ENCODE measurements around the gene POFUT1. TPM values are rescaled to one million over a fixed set of nuclear protein-coding genes. Genes with fewer than 3 reads are reported as not detected.
"Not testable (repeated sequence)": the region's sequence is repeated elsewhere in the genome, so short reads cannot be mapped to it uniquely, and the experiment has no call there.

Gene POFUT1
- total RNA-seq (2014; rRNA removed; shearing (Covaris generic)): 76.5 and 111 TPM in 2 replicates

DNA sequence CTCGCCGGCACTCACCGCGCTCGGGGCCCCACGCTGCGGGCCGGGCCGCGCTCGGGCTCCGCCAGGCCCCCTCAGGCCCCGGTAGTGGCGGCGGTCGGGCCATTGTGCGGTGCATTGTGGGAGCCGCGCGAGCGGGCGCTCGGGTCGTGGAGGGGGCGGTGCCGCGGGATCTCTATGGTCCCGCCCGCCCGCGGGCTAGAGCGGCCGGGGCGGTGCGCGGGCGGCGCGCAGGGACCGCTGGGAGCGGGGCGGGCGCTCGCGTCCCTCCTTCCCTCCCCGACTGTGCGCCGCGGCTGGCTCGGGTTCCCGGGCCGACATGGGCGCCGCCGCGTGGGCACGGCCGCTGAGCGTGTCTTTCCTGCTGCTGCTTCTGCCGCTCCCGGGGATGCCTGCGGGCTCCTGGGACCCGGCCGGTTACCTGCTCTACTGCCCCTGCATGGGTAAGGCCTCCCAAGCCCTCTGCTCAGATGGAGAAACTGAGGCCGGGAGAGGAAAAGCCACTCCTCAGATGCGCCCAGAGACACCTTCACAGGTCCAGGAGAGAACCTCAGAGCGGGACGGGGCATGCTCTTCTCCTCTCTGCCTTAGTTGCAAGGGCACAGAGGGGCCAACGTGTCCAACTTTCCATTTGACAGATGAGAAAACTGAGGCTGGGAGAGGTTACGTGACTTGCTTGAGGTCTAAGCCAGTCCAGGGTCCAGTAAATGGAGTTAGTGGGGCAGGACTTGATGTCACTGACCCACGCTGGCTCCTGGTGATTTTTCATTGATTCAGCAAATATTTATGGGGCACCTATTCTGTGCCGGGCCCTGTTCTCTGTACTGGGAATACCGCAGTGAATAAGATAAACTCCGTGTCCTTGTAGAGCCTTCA lies at the start of gene POFUT1, which contains the start of gene PLAGL2:
TSS of gene POFUT1 (plus strand) at position 255 of the 873 bp plus-strand sequence. CDS start at position 317, 62 bp downstream.
TSS of gene PLAGL2 (minus strand) at position 118 of the 873 bp plus-strand sequence. CDS start 5,565 bp downstream, outside the sequence.
- DNase-seq (ENCODE audit: low read depth): peak; percentile 87

- DNase-seq (ENCODE audit: low read depth): no peak
Observed at GRCh38 chr20:32158351-32158750, 49.3 kb upstream of the POFUT1 start.

DNA sequence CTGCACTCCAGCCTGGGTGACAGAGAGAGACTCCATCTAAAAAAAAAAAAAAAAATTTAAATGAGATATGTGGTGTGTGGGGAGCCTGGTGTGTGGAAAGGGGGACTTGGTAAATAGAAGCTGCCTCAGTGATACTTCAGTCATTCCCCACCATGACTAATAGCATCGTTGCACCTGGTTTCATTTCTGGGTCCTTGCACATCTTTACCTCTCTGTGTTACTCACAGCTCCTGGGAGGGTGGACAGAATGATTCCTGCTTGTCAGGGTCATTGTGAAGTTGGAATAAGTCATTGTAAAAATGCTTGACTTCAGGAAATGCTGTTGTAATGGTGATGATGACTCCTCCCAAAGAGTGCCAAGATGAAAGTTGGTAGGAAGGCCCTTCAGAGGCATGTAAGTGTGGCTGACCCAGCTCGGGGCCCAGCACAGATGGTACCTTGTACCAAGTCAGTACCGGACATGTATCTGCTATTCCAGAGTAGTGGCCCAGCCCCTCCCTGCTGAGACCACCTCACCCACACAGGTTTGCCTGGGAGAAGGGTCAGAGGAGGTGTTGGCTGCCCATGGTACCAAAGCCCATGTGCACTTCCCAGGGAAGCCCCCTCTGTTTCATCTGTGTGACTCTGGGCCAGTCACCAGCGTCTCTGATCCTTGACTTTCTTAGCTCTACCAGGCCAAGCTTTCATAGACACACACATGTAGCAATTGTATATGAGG lies 48.6 kb upstream of the POFUT1 start:
- no peak for DNase-seq (ENCODE audit: low read depth)

GRCh38 chr20:32159766-32160221 lies 47.9 kb upstream of the POFUT1 start:
- DNase-seq (ENCODE audit: low read depth): no peak

- no peak for DNase-seq (ENCODE audit: low read depth)
Observed at GRCh38 chr20:32160341-32160740, 47.3 kb upstream of the POFUT1 start.

DNA sequence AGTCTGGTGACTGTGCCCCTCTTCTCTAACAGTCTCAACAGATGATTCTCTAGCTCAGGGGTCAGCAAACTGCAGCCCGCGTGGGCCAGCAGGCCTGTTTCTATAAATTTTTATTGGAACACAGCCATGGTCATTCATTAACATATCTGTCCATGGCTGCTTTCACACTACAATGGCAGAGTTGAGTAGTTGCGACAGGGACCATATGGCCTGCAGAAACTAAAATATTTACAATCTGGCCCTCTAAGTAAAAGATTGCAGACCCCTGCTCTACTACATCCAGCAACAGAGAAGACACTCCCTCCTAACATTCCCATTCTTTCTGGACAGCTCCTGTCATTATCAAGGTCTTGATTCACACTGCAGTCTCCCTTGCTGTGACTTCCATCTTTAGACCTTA lies 45.3 kb upstream of the POFUT1 start:
- no peak for DNase-seq (ENCODE audit: low read depth)

DNA sequence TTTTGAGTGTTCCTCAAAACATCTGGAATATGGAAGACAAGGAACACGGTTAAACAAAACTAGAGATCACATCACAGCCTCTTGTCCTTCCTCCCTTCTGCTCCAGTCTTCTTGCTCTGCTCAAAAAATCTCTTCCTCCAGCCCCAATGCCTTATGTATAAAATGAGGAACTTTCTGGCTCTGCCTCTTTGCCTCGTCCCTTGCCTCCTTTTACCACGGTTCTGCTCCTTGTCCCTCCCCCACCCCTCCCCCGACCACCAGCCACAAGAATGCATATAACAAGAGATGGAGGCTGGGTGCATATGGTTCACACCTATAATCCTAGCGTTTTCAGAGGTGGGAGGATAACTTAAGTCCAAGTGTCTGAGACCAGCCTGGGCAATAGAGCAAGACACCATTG lies 43.7 kb upstream of the POFUT1 start:
- no peak for DNase-seq (ENCODE audit: low read depth)

DNA sequence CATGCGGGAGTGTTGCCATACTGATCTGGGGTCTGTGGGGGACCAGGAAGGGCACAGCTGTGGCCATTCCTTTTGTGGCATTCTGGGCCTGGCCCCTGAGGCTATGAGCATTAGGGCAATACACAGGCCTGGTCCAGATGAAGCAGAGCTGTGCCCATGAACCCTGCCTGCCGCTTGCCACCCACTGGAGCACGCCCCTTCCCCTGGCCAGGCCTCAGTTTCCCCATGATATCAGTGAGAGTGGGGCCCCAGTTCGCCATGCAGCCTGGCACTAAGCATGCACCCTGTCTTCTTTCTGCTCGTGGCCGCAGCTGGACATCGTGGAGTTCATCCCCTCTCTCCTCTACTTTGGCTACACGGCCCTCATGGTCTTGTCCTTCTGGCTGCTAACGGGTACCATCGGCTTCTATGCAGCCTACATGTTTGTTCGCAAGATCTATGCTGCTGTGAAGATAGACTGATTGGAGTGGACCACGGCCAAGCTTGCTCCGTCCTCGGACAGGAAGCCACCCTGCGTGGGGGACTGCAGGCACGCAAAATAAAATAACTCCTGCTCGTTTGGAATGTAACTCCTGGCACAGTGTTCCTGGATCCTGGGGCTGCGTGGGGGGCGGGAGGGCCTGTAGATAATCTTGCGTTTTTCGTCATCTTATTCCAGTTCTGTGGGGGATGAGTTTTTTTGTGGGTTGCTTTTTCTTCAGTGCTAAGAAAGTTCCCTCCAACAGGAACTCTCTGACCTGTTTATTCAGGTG lies 42.5 kb upstream of the POFUT1 start:
- DNase-seq (ENCODE audit: low read depth): no peak

DNA sequence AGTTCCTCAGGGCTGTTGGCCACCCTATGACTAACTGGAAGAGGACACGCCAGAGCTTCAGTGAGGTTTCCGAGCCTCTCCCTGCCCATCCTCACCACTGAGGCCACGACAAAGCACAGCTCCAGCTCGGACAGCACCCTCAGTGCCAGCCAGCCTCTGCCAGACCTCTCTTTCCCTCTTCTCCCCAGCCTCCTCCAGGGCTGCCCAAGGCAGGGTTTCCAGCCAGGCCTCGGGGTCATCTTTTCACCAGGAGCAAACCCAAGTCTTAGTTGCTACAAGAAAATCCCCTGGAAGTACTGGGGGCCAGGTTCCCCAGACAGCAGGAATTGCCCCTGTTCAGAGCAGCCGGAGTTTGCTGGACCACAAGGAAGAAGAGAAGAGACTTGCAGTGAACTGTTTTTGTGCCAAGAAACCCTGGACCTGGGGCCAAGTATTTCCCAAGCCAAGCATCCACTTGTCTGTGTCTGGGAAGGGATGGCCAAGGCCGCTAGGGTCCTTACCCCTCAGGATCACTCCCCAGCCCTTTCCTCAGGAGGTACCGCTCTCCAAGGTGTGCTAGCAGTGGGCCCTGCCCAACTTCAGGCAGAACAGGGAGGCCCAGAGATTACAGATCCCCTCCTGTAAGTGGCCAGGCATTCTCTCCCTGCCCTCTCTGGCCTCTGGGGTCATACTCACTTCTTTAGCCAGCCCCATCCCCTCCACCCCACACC lies 41.7 kb upstream of the POFUT1 start:
- DNase-seq (ENCODE audit: low read depth): no peak

DNA sequence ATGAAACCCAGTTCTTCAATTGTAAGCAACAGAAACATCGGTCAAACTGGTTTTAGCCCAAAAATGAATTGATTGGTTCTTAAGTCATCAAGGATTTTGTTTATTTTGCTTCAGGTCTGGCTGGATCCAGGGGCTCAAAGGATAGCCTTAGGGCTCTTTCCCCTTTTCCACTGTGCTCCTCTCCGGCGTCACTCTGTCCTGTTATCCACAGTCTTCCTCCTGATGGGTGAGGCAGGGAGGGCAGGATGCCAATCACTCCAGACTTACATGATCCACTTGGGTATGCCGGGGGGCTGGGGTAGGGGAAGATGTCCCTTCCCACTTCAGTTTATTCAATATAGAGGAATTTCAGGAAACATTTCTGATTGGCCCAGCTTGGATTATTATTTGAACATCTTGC lies 40.1 kb upstream of the POFUT1 start:
- no peak for DNase-seq (ENCODE audit: low read depth)

GRCh38 chr20:32168184-32168910 lies 39.3 kb upstream of the POFUT1 start:
- peak; percentile 78 for DNase-seq (ENCODE audit: low read depth)

DNA sequence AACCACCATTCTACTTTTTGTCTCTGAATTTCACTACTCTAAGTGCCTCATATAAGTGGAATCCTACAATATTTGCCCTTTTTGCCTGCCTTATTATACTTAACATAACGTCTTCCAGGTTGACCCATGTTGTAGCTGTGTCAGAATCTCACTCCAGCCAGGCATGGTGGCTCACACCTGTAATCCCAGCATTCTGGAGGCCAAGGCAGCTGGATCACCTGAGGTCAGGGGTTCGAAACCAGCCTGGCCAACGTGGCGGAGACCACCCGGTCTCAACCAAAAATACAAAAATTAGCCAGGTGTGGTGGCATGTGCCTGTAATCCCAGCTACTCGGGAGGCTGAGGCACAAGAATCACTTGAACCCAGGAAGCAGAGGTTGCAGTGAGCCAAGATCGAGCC lies 30.0 kb upstream of the POFUT1 start:
- not testable (repeated sequence) for DNase-seq (ENCODE audit: low read depth)

GRCh38 chr20:32179515-32179914 lies 28.2 kb upstream of the POFUT1 start:
- no peak for DNase-seq (ENCODE audit: low read depth)

GRCh38 chr20:32179934-32180333 lies 27.7 kb upstream of the POFUT1 start:
- DNase-seq (ENCODE audit: low read depth): no peak

DNA sequence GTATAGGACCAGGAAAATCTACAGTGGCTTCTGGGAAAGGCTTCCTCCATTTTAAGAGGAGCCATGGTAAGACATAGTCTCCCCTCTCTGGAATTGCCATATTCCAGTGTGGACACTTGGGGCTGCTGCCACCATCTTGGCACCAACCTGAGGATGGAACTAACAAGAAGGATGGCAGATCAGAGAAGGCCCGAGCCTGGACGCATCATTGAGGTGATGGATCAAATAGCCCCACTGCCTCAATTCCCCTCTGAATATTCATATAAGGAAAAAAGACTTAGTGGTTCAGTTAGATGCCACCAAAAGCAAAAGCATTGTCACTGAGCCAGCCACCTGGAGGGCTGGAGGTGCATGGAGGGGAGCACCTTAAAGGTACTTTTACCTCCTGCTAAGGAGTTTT lies 26.1 kb upstream of the POFUT1 start:
- no peak for DNase-seq (ENCODE audit: low read depth)

DNA sequence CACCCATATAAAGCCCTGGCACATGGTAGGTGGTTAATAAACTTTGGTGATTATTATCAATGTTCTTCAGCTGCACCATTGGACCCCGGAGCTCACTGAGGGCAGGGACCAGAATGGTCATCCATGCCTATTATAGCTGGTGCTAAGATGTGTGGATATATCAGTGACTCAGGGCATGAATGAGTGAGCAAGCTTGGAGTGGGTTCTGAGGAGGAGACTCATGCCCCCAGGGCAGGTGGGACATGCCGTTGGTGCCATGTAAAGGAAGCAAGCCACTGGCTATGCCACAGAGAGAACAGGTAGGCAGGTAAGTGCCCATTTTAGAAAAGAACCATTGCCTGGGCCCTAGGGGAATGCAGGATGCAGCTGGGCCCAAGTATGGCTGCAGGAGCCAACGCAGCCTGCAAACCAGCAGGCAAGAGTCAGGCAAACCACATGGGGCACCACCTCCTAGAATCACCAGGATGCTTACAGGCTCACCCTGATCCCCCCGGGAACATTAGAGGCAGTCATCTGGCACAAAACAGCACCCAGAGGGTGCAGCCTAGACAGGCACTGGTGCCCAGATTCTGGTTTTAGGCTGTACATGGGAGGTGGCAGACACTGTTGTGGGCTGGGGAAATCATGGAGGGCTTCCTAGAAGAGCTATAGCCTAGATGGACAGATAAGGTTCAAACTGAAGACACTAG lies 23.6 kb upstream of the POFUT1 start:
- peak; percentile 34 for DNase-seq (ENCODE audit: low read depth)

DNA sequence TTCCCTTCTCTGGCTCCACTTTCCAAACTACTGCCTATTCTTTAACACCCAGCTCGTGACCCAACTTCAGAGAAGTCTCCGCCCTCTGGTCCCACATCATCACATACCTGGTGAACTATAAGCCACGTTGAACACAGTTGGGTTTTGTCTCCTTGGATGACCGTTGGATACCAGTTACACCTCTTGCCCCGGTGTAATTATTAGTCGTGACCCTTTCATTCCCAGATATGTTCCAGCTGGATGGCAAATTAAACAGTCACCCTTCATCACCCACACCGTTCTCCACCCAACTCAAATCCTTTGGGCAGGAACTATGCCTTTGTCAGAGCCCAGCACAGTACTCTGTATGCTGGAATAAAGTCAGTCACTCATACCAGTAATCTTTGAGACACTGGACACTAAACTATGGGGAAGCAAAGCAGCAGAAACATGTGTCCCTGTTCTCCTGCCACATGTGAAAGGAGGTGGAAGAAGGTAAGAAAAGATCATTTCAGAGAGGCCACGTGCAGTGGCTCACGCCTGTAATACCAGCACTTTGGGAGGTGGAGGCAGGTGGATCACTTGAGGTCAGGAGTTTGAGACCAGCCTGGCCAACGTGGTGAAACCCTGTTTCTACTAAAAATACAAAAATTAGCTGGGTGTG lies 22.6 kb upstream of the POFUT1 start:
- DNase-seq (ENCODE audit: low read depth): no peak

GRCh38 chr20:32186506-32186905 lies 21.2 kb upstream of the POFUT1 start:
- no peak for DNase-seq (ENCODE audit: low read depth)

GRCh38 chr20:32188376-32189122 lies 19.1 kb upstream of the POFUT1 start:
- DNase-seq (ENCODE audit: low read depth): no peak
